ENCODE data around the gene ZNF718. TPM values are rescaled to one million over a fixed set of nuclear protein-coding genes. Genes with fewer than 3 reads are reported as not detected.
"Not testable (repeated sequence)": the region's sequence is repeated elsewhere in the genome, so short reads cannot be mapped to it uniquely, and the experiment has no call there.

ZNF718 gene
- 1.9 TPM for polyA plus RNA-seq (2012; ENCODE audit: insufficient read depth, insufficient read length, low read depth)

DNA sequence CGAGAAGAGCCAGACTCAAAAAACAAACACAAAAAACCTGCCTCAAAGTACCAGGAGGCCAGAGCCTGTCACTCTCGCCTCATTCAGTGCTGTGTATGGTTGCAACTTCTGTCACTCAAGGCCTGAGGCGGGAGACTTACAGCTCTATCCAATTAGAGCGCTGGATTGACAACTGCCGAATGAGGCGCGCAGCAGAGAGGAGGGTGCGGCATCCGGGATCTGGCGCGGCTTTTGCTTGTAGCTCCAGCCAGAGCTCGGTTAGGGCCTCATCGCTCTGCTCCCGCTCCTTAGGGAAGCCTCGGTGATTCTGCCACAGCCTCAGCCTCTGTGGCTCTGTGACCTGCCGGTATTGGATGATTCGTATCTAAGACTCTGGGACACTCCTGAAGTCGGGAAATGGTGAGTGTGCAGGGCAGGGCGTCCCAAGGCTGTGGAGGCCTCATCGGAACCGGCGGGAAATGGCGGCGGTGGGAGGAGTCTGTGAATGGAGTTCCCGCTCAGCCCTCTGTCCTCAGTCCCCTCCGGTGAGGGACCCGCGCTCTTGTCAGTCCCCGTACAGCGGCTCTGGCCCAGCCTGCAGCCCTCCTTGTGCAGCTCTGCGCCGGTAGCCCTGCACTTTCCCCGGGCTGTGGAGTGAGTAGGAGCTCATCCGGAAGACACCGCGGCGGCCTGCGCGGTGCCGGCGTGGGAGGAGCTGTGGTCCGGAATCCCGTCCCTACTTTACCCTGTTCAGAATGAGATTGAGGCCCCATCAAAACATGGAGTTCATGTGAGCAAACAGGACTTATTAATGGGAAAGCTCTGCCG lies at the start of gene ZNF718:
ZNF718 (plus strand) TSS at position 227 of the 807 bp plus-strand sequence; CDS start at position 397, 170 bp downstream.
- no peaks in the 10 kb centered on the region for H3K4me1 ChIP-seq
- peaks cover 8% of the 10 kb centered on the region for H3K9me3 ChIP-seq
- peak within 1 kb of the TSS; percentile 93 for H3K4me3 ChIP-seq (ENCODE audit: low read depth, low read length)
- no peaks in the 10 kb centered on the region for H3K27me3 ChIP-seq
- TF ChIP-seq, protein P1, sequence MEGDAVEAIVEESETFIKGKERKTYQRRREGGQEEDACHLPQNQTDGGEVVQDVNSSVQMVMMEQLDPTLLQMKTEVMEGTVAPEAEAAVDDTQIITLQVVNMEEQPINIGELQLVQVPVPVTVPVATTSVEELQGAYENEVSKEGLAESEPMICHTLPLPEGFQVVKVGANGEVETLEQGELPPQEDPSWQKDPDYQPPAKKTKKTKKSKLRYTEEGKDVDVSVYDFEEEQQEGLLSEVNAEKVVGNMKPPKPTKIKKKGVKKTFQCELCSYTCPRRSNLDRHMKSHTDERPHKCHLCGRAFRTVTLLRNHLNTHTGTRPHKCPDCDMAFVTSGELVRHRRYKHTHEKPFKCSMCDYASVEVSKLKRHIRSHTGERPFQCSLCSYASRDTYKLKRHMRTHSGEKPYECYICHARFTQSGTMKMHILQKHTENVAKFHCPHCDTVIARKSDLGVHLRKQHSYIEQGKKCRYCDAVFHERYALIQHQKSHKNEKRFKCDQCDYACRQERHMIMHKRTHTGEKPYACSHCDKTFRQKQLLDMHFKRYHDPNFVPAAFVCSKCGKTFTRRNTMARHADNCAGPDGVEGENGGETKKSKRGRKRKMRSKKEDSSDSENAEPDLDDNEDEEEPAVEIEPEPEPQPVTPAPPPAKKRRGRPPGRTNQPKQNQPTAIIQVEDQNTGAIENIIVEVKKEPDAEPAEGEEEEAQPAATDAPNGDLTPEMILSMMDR (IDR thresholded peaks at IDR 0.05; ENCODE audit: low read depth, low read length), result no peak
- peaks cover 14% of the 10 kb centered on the region for H3K36me3 ChIP-seq
- peak; percentile 92 for DNase-seq

DNA sequence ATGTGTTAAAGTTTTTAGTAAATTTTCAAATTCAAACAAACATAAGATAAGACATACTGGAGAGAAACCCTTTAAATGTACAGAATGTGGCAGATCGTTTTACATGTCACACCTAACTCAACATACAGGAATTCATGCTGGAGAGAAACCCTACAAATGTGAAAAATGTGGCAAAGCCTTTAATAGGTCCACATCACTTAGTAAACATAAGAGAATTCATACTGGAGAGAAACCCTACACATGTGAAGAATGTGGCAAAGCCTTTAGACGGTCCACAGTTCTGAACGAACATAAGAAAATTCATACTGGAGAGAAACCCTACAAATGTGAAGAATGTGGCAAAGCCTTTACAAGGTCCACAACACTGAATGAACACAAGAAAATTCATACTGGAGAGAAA lies 38.4 kb upstream of the ZNF718 start:
- Histone ChIP-seq H3K9me3 (no peaks in the 10 kb centered on the region; the same call in 1 of the 2 replicates), H3K4me3 (ENCODE audit: low read depth, low read length) (no peak overlapping the region), H3K4me1 (no peaks in the 10 kb centered on the region), H3K36me3 (peaks cover 12% of the 10 kb centered on the region), H3K27me3 (no peaks in the 10 kb centered on the region)
- no peak for DNase-seq
- TF ChIP-seq, protein P1 (IDR thresholded peaks at IDR 0.05; ENCODE audit: low read depth, low read length), result no peak

DNA sequence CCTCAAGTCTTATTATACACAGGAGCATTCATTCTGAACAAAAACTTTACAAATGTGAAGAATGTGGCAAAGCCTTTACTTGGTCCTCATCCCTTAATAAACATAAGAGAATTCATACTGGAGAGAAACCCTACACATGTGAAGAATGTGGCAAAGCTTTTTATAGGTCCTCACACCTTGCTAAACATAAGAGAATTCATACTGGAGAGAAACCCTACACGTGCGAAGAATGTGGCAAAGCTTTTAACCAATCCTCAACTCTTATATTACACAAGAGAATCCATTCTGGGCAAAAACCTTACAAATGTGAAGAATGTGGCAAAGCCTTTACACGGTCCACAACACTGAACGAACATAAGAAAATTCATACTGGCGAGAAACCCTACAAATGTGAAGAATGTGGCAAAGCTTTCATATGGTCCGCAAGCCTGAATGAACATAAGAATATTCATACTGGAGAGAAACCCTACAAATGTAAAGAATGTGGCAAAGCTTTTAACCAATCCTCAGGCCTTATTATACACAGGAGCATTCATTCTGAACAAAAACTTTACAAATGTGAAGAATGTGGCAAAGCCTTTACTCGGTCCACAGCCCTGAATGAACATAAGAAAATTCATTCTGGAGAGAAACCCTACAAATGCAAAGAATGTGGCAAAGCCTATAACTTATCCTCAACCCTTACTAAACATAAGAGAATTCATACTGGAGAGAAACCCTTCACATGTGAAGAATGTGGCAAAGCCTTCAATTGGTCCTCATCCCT lies 37.6 kb upstream of the ZNF718 start:
- H3K4me3 ChIP-seq (ENCODE audit: low read depth, low read length); H3K4me1 ChIP-seq; H3K27me3 ChIP-seq; H3K9me3 ChIP-seq; DNase-seq: not testable (repeated sequence)
- peaks cover 12% of the 10 kb centered on the region for H3K36me3 ChIP-seq

DNA sequence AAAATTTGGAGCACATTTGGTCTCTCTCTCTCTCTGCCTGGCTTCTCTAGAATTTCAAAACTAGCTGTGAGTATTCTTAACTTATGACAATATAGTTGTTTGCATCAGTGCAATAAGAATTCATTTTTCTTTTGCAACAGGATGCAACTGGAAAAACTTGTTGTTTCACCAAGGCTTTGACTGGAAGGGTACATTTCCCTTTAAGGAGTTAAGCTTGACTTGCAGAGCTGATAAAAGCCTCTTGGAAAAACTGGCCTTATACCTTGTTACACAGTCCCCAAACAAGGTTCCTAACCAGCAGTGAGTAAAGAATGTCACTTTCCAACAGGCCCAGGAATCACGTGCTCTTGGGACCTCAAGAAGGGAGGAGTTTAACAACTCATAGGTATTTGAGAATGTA lies 25.9 kb upstream of the ZNF718 start:
- Histone ChIP-seq H3K4me1 (no peaks in the 10 kb centered on the region), H3K36me3 (no peaks in the 10 kb centered on the region), H3K4me3 (ENCODE audit: low read depth, low read length) (no peak overlapping the region), H3K27me3 (no peaks in the 10 kb centered on the region), H3K9me3 (no peaks in the 10 kb centered on the region; the same call in 1 of the 2 replicates)
- DNase-seq, result no peak
- TF ChIP-seq, protein P1 (IDR thresholded peaks at IDR 0.05; ENCODE audit: low read depth, low read length), result no peak

DNA sequence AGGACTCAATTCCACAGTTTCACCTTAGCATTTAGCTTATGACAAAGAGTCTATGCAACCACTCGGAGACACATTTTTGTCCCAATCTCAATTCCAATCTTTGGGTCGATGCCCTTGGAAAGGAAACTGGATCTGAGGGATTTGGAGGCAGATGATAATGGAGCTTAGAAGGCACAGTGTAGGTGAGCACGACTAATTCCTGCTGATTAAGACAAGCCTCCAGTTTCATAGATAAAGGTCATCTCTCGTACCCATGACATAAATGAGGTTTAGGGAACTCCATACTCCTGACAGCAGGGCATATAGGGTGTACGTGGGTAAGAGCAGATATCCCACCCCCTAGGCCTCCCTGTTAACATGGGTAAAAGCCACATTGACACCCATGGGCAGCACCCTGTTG lies 24.4 kb upstream of the ZNF718 start:
- no peak for DNase-seq
- no peaks in the 10 kb centered on the region; the same call in 1 of the 2 replicates for H3K9me3 ChIP-seq
- TF ChIP-seq, protein P1 (IDR thresholded peaks at IDR 0.05; ENCODE audit: low read depth, low read length), result no peak

DNA sequence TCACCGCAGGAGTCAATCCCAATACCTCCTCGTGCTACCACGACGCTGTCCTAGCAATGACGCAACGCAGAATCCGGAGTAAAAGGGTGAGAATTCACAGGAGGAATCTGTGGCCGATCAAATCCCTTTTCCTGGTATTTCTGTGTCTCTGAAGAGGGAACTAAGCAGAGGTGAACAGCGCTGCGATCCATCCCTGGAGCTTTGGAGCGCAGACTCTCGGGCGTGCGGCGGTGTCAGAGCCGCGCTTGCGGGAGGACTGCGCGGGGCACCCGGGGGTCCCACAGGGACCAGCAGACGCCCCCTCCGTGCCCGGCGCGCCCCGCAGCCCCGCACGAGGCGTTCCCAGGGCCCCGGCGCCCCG lies 17.2 kb upstream of the ZNF718 start:
- H3K36me3 ChIP-seq, result no peaks in the 10 kb centered on the region
- no peak for DNase-seq
- H3K27me3 ChIP-seq, result no peaks in the 10 kb centered on the region; the same call in 1 of the 2 replicates
- no peaks in the 10 kb centered on the region for H3K4me1 ChIP-seq
- TF ChIP-seq, protein P1 (IDR thresholded peaks at IDR 0.05; ENCODE audit: low read depth, low read length), result no peak
- no peak overlapping the region for H3K4me3 ChIP-seq (ENCODE audit: low read depth, low read length)
- H3K9me3 ChIP-seq, result peaks cover 5% of the 10 kb centered on the region; the same call in 1 of the 2 replicates

More for the DNA sequence above, 24.4 kb upstream of the ZNF718 start:
- Histone ChIP-seq H3K4me3 (ENCODE audit: low read depth, low read length) (no peak overlapping the region), H3K36me3 (no peaks in the 10 kb centered on the region), H3K4me1 (no peaks in the 10 kb centered on the region), H3K27me3 (no peaks in the 10 kb centered on the region)

Data from BE2C (cell line).